NCI-H1092 treated with DMSO at 0.1 percent for 48 hours (cell line): ENCODE measurements around the gene COL18A1.

Experiments used
- DNase-seq: peaks from one replicate; lab custom pipeline; 2025; lab: John Stamatoyannopoulos, UW

Gene COL18A1

DNA sequence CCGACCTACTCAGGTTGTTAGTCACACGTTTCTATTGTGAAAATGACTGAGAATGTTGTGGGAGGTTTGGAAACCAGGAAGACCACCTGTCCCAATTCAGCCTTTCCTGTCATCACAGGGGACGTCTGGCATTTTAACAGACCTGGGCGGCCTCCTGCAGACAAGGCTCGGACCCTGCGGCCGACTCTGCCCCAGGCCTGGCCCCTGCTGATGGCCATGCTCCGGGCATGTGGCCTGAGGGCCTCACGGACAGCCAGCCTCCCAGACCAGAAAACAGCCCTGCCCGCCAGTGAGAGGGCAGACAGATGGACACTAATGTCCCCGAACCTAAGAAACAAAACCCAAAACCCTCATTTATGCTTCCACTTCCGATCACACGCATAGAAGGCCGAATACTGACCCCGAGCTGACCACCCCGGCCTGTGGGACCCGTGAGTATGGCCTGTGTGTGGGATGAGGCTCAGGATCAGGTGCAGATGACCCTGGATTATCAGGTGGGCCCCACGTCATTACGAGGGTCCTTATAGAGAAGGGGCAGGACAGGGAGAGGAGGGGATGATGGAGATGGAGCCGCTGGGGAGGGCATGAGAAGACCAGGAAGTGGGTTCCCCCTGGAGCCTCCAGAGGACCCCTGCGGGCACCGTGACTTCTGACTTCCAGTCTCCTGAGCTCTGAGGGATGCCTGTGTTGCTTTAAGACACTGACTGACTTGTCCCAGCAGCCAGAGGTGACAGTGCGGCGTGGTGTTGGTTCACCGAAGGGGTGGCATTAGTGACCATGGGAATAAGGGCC lies 9.6 kb downstream of the COL18A1 start:
- no peak for DNase-seq

DNA sequence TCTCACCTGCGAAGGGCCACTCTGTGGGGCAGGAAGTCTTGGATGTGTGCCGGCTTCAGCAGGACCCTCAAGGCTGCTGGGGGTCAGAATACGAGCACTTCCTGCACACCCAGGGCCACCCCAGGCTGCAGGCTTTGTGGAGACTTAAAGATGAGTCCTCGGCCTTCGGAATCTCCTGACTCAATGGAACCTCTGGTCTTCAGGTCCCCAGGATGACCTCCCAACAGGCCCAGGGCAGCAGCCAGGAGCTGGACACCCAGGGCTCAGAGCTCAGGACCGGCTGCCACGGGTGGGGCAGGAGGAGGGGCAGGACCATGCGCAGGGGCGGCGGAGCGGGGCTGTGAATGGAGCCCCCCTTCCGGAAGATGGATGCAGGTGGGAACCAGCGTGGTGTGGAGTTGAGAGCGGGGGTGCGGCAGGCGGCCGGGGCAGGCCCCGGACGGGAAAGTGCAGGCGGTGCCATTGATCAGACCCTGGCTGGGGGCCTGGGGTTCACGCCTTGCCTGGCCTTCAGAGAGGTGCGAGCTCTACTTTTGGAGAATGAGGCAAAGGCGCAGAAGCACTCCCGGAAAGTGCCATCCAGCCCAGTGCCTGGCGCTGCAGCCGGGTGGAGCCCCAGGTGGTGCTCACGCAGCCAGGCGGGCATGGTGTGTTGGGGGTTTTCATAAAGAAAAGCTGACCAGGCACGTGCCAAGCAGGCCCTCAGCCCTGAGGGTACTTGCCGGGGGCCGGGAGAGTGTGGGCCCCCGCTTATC lies 10.4 kb downstream of the COL18A1 start:
- no peak for DNase-seq

DNA sequence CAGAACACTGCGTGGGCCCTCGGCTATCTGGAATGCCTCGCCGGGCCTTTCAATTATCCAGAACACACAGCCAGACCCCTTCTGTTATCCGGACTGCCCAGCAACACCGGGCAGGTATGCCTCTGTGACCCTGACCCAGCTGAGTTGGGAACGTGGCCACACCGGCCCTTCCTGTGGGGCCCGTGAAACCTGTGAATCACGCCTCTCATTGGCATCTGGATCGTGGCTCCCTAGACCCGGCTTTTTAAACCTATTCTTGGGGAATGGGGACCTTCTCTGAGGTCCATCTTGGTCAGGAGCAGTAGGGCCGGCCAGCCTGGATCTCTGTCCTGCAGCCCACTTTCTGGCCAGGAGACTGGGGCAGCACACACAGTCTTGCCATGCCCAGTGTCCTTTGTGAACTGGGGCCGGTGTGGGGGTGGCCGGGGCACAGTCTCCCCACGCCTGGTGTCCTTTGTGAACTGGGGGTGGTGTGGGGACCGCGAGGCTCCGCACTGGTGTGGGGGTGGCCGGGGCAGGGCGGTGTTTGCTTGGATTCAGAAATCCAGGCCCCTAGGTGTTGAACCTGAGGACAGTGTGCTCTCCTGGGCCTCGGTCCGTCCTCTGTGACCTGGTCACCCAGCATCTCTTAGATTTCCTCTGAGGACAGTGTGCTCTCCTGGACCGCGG lies 11.1 kb downstream of the COL18A1 start:
- DNase-seq, result no peak

DNA sequence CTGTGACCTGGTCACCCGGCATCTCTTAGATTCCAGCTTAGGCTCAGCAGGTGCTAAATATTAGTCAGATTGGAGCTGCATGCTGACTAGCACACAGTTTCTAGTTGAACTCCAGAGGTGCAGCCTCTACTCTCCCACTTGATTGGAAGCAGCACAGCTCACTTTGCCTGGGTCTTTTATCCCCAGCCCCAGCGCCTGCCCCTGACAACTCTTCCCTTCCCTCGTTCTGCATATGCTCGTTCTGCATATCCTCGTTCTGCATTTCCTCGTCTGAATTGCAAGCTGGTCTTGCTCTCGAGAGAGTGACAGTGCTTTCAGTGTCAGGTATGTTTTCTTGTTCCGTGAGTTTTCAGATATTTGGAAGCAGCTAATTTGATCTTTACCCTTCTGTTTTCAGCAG lies 11.7 kb downstream of the COL18A1 start:
- DNase-seq, result no peak

DNA sequence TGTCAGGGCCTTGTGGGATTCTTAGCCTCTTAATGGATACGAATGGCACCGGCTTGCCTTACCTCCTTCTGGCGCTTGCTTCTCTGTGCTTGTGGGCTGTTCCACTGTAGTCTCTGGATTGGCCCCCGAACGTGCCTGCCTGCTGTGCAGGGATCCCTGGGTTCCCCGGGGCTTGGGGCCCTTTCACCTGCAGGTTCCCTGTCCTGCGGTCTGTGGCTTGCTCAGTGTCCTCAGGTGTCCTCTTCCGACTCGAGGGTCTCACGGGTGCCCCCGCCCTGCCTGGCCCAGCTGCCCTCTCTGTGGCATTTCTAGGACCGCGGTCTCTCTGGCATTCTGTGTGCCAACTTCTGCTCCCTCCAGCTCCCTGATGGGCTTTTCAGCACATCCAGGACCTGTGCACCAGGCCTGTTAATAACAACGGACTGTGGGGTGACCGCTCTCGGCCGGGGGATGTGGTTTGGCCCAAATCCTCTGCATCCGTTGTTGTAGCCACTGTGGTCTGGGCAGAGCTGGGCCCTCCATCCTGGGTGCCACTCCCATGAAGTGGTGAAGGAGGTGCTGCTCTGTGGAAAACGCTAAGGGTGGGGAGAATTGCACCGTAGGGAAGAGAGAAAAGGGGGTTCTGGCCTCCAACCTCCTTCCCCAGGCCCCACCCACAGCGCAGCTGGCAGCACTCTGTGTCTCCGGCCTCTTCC lies 12.4 kb downstream of the COL18A1 start:
- no peak for DNase-seq

DNA sequence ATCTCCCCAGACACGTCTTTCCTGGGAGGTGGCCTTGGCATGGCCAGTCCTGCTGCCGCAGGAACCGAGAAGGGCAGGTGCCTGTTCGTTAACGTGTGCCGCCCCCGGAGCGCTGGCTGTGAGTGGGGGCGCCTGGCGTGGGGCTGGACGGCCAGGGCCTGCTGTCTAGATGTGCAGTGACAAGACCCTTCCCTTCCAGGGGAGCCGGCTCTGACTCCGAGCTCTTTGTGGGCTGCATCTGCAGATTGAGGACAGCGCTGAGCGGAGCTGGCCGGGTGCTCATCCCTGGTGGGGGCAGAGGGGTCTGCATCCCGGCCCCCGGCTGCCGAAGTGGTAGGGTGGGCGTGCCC lies 13.0 kb downstream of the COL18A1 start:
- no peak for DNase-seq

DNA sequence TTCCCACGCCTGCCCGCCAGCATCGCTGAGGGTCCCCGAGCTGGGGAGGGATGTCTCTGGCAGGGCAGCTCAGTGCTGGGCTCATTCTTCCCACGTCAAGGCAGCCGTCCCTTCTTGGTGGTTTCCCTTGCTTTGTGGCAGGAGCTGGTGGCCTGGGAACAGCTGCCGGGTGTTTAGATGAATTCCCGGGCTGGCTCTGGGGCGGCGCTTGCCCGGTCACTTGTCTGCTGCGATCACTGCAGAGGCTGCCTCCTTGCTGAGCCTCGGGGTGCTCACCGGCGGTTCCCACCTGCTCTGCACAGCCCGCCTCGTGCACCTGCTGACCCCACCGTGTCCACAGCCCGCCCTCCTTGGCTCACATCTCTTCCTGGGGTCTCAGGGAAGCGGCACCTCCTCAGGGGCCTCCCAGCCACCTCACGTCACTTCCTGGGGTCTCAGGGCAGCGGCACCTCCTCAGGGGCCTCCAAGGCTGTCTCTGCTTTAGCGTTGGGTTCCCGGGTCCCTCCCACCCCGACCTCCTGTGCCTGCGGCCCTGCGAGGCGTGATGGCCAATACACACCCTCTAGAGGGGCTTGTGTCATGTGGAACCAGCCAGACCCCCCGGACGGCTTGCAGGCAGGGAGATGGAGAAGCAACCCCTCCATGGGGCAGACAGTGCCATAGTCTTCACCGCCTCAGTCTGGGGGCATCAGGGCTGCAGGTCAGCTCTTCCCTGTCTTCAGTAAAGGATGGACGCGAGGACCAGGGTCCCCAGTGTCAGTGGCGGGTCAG lies 13.5 kb downstream of the COL18A1 start:
- no peak for DNase-seq

DNA sequence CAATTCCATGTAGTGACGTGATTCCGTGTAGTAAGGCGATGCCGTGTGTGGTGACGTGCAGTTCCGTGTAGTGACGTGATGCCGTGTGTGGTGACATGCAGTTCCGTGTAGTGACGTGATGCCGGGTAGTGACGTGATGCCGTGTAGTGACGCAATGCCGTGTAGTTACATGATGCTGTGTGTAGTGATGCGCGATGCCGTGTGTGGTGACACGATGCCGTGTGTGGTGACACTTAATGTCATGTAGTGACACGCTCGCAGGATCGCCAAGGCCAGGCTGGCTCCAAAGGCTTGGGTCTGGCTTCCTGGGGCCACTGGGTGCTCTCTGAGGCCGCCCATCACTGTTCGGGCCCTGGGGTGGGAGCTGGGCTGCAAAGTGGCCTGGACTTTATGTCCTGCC lies 14.2 kb downstream of the COL18A1 start:
- no peak for DNase-seq

DNA sequence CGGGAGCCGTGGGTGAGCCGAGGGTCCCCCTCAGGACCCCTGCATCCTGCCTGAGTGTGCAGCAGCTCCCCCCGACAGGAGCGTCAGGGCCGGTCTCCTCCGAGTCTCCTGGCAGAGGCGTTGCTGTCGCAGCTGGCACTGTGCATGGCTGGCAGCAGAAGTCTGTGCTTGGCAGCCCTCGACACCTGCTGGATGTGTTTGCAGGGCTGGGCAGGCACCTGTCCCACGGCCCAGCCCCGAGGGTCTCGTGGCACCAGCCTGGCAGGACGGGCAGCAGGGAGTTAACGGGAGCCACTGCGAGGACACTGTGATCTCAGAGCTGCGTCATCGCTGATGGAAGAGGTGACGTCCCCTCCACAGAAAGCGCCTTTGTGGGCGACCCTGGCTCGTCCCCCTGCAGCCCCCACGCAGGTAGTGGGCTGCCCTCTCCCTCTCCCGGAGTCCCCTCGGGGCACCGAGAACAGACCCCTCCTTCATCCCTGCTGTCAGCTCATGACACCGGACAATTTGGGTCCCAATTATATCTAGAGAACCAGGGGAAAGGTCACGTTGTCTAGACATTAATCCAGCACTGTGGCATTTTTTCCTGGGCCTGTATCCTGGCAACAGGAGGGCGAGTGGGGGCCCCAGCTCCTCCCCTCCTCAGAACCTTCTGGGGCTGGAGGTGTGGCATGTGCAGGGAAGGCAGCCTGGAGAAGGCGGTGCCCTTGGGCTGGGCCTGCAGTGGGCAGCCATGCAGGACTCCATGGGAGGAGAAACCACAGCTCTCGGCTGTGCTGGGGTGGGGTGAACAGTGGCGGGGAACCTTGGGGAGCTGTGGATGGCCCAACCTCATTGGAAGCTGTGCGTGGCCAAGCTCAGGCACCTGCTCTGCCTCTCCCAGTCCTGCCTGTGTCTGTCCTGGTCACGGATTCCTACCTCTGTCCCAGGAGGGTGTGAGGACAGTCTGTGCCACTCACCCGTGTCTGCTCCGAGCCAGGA lies 15.4 kb downstream of the COL18A1 start:
- DNase-seq, result no peak

DNA sequence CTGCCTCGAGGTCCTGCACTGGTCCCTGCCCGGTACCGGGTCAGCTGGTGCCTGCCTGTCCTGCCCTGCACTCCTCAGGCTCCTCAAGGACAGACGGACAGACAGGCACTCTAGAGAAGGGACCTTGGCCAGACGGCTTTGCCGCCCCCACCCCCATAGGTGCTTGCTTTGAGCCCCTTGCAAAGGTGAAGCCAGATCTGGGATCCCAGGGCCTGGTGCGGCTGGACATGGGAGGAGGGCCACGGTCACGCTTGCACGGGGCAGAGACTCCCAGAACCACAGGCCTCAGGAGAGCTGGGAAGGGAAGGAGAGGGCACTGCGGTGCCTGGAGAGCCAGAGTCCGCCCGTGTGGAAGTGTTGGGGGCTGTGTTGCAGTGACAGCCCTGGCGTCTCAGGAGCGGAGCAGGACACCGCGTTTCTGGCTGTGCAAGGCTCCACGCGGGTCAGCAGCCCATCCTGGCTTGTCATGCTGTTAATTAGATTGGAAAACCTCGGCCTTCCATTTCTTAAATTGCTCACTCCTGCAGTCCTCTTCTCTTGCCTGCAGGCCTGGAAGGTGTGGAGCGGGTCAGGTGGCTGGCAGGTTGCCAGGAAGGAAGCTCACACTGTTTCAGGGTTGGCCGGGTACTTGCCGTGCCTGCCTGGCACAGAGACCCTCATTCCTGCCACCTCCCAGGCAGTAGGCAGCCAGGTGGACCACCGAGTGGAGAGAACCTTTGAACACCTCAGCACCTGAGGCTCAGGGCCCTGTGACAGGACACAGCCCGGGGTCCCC lies 16.3 kb downstream of the COL18A1 start:
- peak; percentile 9 for DNase-seq

DNA sequence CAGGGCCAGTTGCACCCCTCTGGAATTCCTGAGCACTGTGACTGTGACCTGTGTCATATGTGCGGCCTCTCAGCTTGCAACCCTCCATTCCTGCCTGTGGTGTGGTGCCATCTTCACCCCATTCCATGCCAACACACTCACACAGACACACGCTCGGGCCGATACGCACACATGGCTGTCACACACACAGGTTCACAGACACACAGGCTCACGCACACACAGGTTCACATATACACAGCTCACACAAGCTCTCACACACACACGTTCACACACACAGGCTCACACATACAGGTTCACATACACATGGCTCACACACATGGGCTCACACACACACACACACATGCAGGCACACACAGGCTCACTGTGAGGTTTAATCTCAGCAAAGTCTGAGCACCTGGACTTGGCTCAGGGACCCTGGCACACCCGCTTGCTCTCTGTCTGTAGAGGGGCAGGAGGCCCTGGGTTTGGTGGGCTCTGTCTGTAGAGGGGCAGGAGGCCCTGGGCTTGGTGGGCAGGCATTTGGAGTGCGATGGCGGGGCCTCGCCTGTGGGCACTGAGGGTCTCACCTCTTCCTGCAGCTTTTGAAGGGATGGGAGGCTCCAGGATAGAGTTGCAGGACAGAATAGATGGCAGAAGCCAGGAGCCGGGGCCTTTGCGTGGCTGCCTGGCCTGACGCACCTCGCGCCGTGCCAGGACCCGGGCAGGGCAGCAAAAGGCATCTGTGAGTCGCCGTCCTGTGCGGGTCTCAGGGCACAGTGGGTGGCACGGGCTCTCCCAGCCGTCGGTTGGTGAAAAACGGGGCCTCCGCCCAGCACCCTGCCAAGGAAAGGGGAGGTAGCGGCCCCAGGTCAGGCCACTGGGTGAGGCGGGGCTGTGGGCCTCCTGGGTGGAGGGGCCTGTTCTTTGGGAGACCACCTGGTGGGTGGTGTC lies 17.1 kb downstream of the COL18A1 start:
- DNase-seq, result no peak

DNA sequence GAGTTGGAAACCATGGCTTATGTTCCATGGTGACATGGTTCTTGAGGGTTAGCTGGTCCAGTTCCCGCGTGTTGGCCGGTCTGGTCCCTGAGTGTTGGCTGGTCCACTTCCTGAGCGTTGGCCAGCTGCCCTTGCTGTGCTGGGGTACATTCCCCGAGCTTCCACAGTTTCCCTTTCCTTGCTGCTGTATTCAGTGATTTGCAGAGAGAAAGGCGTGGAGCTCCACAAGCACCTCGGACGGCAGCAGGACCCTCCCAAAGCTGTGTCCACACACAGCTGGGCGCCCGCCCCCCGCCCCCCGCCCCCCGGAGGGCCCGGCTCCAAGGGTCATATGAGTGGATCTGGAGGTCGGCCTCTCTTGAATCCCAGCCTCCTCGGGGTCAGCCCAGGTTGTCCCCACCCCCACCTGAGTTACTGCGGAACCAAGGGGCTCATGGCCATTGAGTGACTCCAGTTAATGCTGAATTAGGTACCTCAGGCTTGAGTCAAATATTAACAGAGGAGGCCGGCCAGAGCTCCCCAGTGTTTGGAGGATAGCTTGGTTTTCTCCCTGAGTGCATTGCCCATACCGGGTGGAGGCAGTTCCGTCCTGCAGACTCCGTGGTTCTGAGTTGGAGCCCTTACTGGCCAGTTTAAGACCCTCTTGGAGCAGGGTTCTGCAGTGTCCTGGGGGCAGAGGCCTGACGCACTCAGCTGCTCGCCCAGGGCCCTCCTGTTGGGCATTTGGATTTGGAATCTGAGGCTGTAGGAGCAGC lies 18.4 kb downstream of the COL18A1 start:
- no peak for DNase-seq

DNA sequence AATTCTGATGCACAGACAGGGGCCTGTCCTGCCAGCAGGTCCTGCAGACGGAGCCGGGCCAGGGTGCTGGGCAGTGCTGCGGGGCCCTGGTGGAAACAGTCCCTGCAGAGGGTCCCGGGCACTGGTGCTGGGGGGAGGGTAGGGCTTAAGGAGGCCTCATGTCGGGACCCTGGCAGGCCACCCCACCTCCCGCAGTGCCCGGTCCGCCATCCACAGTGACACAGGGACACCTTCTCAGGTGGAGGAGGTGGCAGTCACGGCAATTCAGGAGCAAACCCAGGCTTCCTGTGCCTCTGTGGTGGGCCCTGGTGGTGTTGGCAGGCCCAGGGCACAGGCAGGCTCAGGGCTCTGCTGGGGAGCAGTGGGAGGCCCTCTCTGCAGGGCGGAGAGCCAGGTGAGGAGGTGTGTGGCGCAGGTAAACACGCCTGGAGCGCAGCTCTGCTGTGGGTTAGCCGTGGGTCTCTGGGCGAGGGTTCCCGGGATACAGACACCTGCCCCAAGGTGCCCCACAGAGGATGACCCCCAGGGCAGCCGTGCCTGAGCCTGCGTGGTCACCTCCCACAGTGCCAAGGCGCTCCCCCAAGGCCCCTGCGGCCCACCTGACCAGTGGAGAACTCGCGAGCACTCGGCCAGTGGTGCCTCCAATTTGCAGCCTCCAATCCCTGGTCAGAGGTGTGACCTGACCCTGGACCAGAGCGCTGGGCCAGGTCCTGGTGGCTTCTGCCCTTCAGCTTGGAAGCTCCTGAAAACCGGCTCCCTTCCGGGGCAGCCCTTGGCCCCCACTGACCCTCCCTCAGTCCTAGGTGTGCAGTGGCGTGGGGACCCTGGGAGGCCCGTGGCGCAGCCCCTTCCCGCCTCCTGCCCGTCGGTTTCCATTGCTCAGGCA lies 19.2 kb downstream of the COL18A1 start:
- DNase-seq, result no peak

DNA sequence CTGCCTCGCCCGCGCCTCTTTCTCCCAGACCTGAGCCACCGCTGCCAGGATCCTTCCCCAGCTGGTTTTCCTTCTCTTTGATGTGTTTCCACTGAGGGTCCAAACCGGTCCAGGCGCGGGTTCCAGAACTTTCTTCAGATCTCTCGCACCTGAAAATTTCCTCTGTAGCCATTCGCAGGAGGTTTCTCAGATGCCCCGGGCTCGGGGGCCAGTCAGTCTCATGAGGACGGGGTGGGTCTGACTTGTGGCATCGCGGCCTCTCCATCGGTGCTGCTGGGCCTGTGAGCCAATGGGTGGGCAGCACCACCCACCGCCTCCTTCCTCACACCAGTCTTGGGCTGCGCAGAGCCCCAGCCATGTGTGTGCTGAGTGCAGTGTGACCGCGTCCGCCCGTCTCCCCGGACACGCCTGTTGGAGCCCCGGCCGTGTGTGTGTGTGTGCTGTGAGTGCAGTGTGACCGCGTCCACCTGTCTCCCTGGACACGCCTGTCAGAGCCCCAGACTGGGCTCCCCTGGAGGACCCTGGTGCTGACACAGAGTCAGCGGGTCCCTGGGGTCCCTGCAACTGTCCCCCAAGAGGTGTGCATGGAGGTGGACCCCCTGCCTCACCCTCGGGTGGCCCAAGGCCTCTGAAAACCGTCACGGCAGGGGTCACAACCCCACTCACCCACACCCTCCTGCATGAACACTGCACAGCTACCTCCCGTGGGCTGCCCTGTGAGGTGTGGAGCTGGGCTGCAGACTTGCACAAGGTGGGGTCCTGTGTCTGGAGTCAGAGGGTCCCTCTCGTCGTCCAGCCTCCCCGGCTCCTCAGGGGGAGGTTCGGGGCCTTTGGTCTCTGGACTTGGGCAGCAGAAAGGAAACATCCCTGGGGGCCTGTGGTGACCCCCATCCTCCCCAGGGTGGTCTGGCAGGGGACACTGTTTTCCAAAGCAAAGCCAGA lies 20.2 kb downstream of the COL18A1 start:
- DNase-seq, result no peak
